GM21528 (cell line): ENCODE measurements around the gene NUTM2D.
"Not testable (repeated sequence)": the region's sequence is repeated elsewhere in the genome, so short reads cannot be mapped to it uniquely, and the experiment has no call there.

Source experiments
- ATAC-seq: cut with Tn5 transposase; IDR thresholded peaks from one replicate; pipeline ENCODE4 v1.9.1; 2021; ENCODE audit warnings: mild to moderate bottlenecking, moderate library complexity; ENCODE audit not compliant: unreplicated experiment, low FRiP score

Gene NUTM2D

GRCh38 chr10:87374091-87374490, 16.5 kb downstream of the NUTM2D start:
- ATAC-seq = not testable (repeated sequence)

DNA sequence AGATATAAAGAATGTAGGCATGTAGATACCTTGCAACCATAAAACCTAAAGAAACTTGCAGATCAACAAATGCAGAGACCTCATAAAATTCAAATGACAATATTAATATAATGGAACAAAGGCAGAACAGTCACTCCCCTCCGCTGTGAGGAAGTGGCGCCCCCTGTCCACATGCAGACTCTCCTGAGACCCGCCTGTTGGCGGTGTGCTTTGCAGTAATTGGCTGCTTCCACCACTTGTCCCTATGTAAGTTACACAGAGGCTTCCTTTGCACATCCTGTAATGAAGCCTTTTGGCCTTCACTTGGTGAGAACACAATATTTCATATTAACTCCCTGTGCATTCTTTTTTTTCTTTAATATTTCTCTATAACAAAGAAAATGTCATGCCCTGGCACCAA, 21.6 kb downstream of the NUTM2D start:
- ATAC-seq = not testable (repeated sequence)

DNA sequence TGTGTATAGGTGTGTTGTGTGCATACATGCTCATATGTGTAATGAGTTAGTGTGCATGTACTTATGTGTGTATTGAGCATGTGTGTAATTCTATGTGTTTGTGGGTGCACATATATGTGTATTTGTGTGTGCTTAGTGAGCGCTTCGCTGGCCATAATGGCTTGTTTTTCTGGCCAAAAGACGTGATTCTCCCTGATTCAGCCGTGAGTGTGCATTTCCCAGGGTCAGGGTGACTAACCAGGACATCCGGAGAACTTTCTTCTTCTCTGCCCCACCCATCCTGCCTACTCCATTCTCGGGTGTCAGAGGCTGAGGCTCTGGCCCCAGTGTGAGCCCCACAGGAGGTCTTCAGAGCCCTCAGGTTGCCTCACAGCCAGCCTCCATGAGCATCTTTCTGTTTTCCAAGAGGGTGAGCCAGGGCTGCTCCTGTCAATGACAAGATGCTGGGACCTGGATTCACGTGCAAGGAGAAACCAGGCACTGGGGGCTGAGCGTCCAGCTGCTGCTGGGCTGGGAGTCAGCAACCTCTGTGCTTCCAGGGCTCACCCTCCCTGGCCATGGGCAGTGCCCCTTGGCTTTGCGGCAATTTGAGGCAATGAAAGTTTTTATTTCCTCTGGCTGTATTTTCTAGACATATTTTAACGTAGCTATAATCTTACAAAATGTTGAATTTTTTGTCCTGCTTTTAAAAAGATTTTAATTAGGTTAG, 25.8 kb downstream of the NUTM2D start:
- not testable (repeated sequence) for ATAC-seq

DNA sequence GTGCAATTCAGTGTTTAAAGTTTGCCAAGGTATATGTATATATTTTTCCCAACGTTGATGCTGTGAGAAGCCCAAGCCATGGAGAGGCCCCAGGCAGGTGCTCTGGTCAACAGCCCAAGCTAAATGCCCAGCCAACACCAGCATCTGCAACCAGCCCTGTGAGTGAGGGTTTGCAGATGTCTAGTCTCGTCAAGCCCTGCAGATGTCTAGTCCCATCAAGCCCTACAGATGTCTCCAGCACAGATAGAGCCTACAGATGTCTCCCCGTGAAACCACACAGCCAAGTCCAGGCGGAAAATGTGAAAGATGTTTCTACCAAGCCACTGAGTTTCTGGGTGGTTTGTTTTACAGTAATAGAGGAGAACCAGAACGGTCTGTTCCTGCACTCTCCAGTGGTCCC, 26.7 kb downstream of the NUTM2D start:
- ATAC-seq = not testable (repeated sequence)

DNA sequence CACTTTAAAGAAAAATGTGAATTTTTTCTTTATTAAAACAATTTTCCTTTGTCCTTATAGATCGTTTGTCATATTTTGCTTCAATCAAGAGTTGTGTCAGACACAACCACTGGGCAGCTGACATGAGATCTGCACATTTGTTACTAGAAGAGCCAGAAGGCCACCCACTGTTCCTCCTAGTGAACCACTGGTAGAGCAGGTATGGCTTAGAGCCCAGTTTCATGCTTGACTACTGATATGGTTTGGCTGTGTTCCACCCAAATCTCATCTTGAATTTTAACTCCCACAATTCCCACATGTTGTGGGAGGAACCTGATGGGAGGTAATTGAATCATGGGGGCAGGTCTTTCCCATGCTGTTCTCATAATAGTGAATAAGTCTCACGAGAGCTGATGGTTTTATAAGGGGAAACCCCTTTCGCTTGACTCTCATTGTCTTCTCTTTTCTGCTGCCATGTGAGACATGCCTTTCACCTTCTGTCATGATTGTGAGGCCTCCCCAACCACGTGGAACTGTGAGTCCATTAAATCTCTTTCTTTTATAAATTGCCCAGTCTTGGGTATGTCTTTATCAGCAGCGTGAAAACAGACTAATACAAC, 28.3 kb downstream of the NUTM2D start:
- not testable (repeated sequence) for ATAC-seq

- ATAC-seq = not testable (repeated sequence)
Observed at GRCh38 chr10:87391360-87391759, 33.8 kb downstream of the NUTM2D start.

- ATAC-seq = not testable (repeated sequence)
Observed at GRCh38 chr10:87396206-87396605, 38.7 kb downstream of the NUTM2D start.

DNA sequence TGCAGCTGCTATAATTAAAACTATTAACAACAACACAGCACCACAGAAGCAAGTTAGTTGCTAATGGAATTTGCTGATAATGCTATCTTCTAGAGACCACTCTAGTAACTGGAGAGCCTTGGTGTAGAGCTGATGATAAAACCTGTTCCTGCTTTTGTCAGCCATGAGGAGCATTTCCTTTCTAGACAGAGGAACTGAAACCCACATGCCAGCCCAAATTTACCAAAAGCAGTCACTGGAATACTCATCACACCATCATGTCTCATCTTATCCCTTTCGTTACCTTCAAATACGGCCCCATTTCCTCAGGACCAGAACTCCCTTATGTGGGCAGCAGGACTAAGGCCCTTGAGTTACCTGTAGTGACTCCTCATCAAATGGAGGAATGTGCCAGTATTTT, 40.9 kb downstream of the NUTM2D start:
- ATAC-seq = not testable (repeated sequence)

DNA sequence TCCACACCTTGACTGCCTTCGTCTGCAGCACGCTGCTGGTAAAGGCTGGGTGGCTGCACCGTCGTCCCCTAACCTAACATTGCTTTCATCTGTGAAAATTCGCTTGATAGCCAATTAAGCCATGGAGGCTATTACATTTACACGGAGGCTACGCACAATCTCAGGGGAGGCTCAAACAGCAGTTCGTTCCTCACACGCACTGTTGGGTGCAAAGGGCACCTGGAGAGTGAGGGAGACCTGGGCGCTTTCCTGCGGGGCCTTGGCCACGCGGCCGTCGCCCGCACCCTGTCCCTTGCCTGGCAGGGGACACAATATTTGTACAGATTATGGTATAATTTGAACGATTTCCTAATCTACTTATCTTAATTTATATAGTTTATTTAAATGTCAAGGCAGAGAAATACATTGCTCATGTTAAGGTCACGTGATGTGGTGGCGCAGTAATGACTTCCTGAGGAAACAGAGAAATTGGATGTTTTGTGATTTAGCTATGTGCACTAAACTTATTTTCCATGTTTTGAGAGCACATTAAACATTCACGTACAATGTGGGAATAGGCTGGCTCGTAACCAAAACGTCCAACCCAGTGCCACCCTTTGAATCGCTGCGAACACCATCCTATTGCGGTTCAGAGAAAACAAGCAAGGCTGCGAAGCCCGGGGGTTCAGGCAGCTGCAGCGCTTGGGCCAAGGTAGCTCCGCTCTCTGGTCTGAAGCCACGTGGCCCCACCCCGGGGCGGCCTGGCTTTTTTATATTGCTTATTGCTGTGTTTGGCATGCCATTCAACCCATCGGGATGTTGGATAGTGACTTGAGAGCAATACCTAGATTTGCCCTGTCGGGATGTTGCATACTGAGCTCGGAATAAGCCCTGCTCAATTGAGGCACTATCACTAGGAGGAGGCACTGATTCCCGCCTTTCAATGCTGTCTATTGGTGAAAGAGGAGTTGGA, 50.2 kb downstream of the NUTM2D start:
- not testable (repeated sequence) for ATAC-seq

- not testable (repeated sequence) for ATAC-seq
Observed at GRCh38 chr10:87413921-87414320, 56.4 kb downstream of the NUTM2D start.
